GM21619 (cell line): ENCODE data around the gene TTC21B.

ENCODE experiments used
- ATAC-seq: cut with Tn5 transposase; IDR thresholded peaks from one replicate; pipeline ENCODE4 v1.9.1; 2021; ENCODE audit not compliant: unreplicated experiment

The TTC21B gene

DNA sequence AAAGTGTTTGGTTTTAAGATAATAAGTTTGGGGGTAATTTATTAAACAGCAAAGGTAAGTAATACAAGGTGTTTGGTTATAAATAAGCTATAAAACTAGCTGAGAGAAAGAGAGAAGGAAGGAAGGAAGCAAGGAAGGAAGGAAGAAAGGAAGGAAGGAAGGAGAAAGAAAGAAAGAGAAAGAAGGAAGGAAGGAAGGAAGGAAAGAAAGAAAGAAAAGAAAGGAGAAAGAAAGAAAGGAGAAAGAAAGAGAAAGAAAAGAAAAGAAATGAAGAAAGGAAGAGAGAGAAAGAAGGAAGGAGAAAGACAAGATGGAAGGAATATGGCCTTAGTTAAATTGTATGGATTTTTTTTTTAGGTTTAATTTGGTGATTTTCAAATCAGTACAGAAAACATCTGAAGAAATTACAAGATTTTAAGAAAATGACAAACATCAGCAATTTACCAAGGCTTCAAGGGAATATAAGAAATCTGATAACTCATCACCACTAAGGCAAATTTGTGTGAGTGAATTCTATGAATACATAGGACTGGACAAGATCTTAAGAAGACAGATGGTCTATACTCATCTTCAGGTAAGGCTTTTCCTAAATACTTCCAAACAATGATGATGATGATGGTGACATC is 113.1 kb downstream of the TTC21B start:
- no peak for ATAC-seq

DNA sequence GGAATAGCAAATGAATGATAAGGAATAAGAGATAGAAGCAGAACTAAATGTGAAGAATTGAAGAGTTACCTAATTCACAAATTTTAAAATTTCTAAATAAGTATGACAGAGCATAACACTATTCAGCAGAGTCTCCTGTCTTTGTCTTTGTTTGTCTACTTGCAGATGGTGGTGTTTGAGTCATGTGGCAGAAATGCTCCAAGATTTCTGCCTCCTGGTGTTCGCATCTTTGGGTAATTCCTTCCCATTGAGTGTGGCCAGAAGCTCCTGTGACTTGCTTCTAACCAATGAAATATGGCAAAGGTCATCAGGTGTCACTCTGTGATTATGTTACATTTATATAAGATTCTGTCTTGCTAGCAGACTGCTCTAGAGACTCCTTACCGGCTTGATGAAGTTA is 114.0 kb downstream of the TTC21B start:
- no peak for ATAC-seq

DNA sequence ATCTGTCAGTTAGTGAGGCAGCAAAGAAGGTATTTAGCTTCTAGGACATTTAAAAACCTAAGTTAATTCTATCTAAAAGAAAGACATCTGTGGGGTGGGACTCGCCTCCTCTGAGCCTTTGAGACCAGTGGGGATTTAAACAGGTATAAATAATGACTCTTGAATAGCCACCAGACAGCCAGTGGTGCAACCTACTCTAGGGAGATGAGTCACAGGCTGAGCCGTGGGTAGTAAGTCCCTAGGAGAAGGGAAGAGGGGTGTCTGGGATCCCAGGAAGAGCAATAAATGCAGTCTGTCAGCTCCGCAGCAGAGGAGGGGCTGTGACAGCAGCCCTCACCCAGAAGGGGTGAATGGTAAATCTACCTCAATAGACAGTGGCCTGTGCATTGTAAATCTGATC is 116.5 kb downstream of the TTC21B start:
- ATAC-seq: no peak

DNA sequence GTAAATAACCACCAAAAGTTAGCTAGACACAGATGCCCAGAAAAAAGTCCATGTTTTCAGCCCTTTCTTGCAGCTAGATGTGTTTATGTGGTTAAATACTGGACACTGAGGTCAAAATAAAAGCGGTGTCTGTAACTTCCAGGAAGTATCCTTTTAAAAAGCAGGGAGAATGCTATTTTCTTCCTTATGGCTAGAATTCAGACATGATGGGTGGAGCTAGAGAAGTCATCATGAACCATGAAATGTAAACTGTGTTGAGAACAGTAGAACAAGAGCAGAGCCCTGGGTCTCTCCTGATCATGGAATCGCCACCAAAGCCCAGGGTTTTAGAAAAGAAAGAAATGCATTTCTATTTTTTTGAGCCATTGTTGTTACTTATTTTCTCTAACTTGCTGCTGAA is 118.2 kb downstream of the TTC21B start:
- ATAC-seq: no peak

DNA sequence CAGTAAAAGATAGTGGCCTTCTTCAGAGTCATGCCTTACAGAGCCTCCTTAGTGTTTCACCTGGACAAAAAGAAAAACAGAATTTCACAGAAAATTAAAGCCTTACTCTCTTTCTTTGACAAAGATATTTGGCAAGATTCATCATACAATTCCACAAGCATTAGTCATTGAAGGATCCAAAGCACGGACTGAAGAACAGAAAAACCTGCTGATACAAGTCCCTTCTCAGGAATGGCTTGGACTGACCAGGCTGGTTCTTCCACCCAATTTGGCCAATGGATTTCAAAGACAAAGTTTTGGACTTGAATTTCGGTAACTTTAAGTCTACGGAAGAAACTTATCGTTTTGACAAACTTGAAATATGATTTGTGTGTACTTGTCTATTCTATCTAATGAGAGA is 120.4 kb downstream of the TTC21B start:
- no peak for ATAC-seq

DNA sequence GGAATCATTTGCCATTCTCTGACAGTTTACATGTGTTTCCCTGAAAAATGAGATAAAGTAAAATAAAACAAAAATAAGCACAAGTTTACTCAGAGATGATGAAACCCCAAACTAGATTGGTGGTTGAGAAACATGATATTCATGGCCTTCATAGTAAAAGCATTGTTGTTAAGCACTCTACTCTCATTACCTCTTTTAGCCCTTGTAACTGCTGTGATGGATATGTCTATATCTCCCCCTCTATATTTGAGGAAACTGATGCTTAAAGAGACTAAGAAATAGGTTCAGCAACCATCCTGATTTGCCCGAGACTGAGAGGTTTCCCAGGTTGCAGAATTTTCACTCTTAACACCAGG is 125.7 kb downstream of the TTC21B start:
- ATAC-seq: peak; percentile 30

DNA sequence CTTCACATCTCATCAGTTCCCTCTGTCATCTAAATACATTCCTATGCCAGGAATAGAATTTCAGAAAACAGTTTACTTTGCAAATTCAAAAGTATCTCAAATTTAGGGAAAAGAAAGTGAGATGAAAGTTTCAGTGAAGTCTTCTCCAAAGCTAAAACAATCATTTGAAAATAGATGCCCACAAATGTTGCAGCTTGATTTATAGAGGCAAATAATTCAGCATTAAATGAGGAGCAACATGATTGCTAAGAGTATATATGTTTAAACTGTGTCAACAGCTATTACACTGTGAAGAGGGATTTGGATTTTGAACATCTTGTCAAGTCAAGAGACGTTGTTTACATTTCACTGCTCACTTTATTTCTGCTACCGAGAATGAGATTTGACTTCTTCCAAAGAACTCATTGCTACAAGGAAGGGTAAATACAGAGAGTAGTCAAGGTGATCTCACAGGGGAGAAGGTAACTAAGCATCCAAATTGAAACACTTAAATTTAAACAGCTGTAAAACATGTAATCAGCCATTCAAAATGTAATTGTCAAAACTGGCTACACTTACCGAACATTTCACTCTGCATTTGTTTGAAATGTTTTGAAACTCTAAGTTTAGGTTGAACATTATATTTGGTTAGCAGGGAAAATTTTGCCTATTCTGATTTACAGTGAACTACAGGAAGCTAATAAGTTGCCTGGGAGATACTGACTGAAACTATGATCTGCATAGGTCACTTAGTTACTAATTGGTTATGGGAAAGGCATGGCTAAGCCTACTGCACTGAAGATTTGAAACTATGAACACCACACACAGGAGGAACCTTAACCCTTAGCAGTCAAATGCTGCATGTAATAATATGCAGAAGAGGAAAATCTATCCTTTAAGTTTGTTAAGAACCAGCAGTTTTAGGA is 126.3 kb downstream of the TTC21B start:
- ATAC-seq: peak; percentile 96

DNA sequence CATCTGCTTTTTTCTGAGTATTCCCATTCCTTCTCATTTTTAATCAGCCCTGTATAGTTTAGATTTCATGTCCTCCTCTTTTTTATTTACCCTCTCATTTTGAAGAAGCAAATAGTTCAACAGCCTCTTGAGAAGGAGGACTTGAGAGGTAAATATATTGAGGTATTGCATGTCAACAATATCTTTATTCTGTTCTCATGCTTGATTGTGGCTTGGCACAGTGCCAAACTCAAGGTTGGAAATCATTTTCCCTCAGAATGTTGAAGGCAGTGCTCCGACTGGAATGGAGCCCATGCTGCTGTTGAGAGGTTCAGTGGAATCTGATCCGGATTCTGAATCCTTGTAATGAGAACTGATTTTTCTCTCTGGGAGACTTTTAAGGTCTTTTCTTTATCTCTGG is 128.5 kb downstream of the TTC21B start:
- no peak for ATAC-seq
